Stomach (tissue), 4 donors: ENCODE measurements around the gene MRPL9.

Experiments used
- CTCF ChIP-seq, 7 experiments: fragments of 450-650 bp in 4 of 7; fragments of 200-600 bp in 3 of 7; sonication (generic) in 3 of 7; IDR thresholded peaks; one replicate each; pipeline ENCODE4 v1.5.1; 2016 to 2019; ENCODE audit warnings: antibody characterized with exemption in 7 of 7, control low read depth in 2 of 7, mild to moderate bottlenecking in 1 of 7
- EP300 ChIP-seq: sonication (generic); formaldehyde crosslinking; IDR thresholded peaks from one replicate; pipeline ENCODE4 v1.6.1; 2017; ENCODE audit warnings: antibody characterized with exemption
- POLR2AphosphoS5 ChIP-seq, 3 donors: sonication (generic); formaldehyde crosslinking; IDR thresholded peaks; one replicate each; pipeline ENCODE4 v1.6.1; 2016; ENCODE audit warnings: antibody characterized with exemption in 3 of 3

GRCh38 chr1:151799179-151800022 is 36.1 kb upstream of the MRPL9 start:
- TF ChIP-seq POLR2AphosphoS5 (IDR thresholded peaks at IDR 0.05) (no peak), CTCF (IDR thresholded peaks at IDR 0.05) (no peak), EP300 (no peak)
